Nephron progenitor cell (in vitro differentiated cells): ENCODE data around the gene FGF23.

Source experiments
- DNase-seq: peaks from one replicate; pipeline ENCODE4 v3.0.0; 2021
- H3K27ac Mint-ChIP-seq: 2 replicates; pipeline ENCODE4 v1.8.0; 2021; ENCODE audit warnings: mild to moderate bottlenecking, moderate library complexity, mixed read lengths
- H3K27me3 Mint-ChIP-seq: 2 replicates; pipeline ENCODE4 v1.8.0; 2021; ENCODE audit warnings: mild to moderate bottlenecking, low read depth, mixed read lengths; ENCODE audit not compliant: poor library complexity
- H3K36me3 Mint-ChIP-seq: 2 replicates; pipeline ENCODE4 v1.8.0; 2021; ENCODE audit warnings: low read depth, mixed read lengths
- H3K4me1 Mint-ChIP-seq: 2 replicates; pipeline ENCODE4 v1.8.0; 2021; ENCODE audit warnings: mixed read lengths
- H3K4me3 Mint-ChIP-seq: 2 replicates; pipeline ENCODE4 v1.8.0; 2021; ENCODE audit warnings: mild to moderate bottlenecking, moderate library complexity, mixed read lengths
- H3K9me3 Mint-ChIP-seq: 2 replicates; pipeline ENCODE4 v1.8.0; 2021; ENCODE audit warnings: mild to moderate bottlenecking, moderate library complexity, mixed read lengths
- TF ChIP-seq, protein P1 (sequence below): fragments of 200-600 bp; sonication (generic); IDR thresholded peaks from 2 replicates; pipeline ENCODE4 v1.5.0; 2021; ENCODE audit warnings: antibody characterized with exemption

The FGF23 gene

DNA sequence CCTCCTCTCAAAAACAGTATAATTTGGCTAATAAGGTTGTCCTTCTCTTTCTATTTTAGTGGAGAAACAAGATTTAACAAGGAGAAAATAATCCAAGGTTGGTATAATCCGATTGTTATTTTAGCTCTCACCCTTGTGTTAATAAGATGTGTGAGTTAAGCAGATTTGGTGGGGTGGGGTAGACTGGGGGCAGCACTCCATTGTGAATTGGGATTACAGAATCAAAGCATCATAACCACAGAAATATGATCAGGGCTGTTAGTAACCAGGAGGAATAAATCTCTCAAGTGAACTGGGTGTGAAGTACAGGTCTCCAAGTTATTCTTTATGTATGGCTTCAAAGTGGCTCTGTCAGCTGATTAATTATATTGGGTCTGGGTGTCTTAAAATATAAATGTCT is 48.3 kb downstream of the FGF23 start:
- Mint-ChIP-seq H3K4me3 (no peak overlapping the region), H3K4me1 (no peaks in the 10 kb centered on the region), H3K27ac (no peak overlapping the region), H3K27me3 (no peaks in the 10 kb centered on the region), H3K9me3 (peaks cover 23% of the 10 kb centered on the region), H3K36me3 (peaks cover 60% of the 10 kb centered on the region)
- DNase-seq: no peak
- TF ChIP-seq, protein P1, sequence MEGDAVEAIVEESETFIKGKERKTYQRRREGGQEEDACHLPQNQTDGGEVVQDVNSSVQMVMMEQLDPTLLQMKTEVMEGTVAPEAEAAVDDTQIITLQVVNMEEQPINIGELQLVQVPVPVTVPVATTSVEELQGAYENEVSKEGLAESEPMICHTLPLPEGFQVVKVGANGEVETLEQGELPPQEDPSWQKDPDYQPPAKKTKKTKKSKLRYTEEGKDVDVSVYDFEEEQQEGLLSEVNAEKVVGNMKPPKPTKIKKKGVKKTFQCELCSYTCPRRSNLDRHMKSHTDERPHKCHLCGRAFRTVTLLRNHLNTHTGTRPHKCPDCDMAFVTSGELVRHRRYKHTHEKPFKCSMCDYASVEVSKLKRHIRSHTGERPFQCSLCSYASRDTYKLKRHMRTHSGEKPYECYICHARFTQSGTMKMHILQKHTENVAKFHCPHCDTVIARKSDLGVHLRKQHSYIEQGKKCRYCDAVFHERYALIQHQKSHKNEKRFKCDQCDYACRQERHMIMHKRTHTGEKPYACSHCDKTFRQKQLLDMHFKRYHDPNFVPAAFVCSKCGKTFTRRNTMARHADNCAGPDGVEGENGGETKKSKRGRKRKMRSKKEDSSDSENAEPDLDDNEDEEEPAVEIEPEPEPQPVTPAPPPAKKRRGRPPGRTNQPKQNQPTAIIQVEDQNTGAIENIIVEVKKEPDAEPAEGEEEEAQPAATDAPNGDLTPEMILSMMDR: no peak

DNA sequence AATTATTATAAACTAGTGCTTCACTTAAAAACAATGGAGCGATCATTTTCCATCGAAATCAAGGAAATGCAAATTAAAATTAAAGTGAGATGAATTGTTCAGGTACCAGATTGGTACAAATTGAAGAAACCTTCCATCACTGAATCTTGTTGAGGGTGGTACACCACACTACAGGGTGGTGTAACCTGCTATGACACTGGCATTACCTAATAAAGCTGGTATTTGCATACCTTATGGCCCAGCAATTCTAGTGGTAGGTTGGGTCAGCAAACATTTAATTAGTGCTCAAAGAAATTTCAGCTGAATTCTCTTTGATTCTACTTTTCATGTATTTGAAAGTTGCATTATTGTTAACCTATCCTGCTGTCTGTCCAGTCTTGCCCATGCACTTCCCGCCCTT is 49.3 kb downstream of the FGF23 start:
- Mint-ChIP-seq H3K9me3 (peaks cover 13% of the 10 kb centered on the region), H3K27ac (no peak overlapping the region), H3K4me1 (no peaks in the 10 kb centered on the region), H3K27me3 (no peaks in the 10 kb centered on the region), H3K4me3 (no peak overlapping the region), H3K36me3 (peaks cover 54% of the 10 kb centered on the region)
- TF ChIP-seq, protein P1: no peak
- DNase-seq: no peak

DNA sequence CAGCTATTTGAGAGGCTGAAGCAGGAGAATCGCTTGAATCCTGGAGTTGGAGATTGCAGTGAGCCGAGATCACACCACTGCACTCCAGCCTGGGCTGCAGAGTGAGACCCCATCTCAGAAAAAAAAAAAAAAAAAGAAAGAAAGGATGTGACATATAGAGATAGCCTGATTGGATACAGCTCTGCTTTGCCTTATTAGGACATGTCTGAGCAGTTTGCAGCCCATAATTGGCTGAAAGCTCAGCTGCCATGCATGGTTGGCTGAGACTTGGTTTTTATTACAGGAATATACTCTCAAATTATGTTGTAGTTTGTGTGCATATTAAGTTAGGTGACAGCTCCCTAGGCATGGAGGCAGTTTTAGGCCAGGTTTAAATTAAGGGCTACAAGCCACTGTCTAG is 52.2 kb downstream of the FGF23 start:
- H3K4me3 Mint-ChIP-seq: no peak overlapping the region
- H3K27ac Mint-ChIP-seq: no peak overlapping the region
- DNase-seq: no peak
- TF ChIP-seq, protein P1: no peak
- no peaks in the 10 kb centered on the region for H3K9me3 Mint-ChIP-seq
- H3K36me3 Mint-ChIP-seq: peaks cover 44% of the 10 kb centered on the region
- H3K4me1 Mint-ChIP-seq: peaks cover 5% of the 10 kb centered on the region
- H3K27me3 Mint-ChIP-seq: no peaks in the 10 kb centered on the region

DNA sequence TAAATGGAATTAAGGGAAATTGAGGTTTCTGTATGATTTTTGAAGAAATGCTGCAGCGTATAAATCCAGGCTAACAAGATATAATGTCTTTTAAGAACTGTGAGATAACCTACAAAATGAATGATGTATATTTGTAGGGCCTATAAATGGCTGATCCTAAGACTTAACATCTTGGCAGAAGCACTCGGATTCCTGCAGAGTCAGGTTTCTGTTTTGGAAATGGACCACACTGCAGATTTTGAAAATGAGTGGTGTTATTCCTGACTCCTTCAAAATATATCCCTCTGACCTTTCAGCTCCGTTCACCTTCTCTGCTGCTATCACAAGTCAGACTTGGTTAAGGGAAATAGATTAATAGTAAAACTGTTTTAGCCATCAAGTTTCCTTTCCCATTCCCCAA is 53.5 kb downstream of the FGF23 start:
- H3K27ac Mint-ChIP-seq: no peak overlapping the region
- TF ChIP-seq, protein P1: no peak
- H3K4me1 Mint-ChIP-seq: peaks cover 15% of the 10 kb centered on the region
- H3K9me3 Mint-ChIP-seq: no peaks in the 10 kb centered on the region
- DNase-seq: no peak
- no peak overlapping the region for H3K4me3 Mint-ChIP-seq
- no peaks in the 10 kb centered on the region for H3K27me3 Mint-ChIP-seq
- H3K36me3 Mint-ChIP-seq: peaks cover 40% of the 10 kb centered on the region

DNA sequence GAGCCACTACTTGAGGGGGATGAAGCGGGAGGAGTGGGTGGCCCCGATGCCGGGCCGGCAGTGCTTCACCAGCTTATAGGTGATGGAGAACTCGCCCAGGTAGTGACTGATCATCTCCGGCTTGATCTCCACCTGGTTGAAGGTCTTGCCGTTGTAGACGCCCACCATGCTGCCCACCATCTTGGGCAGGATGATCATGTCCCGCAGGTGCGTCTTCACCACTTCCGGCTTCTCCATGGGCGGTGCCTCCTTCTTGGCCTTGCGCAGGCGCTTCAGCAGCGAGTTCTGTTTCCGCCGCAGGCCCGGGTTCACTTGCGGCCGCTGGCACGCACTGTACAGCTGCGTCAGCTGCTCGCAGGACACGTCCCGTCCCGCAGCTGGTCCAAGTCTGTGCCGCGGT is 55.1 kb downstream of the FGF23 start:
- Mint-ChIP-seq H3K4me3 (no peak overlapping the region), H3K27me3 (no peaks in the 10 kb centered on the region), H3K9me3 (no peaks in the 10 kb centered on the region), H3K36me3 (peaks cover 28% of the 10 kb centered on the region), H3K4me1 (peaks cover 27% of the 10 kb centered on the region), H3K27ac (no peak overlapping the region)
- TF ChIP-seq, protein P1: no peak
- no peak for DNase-seq

DNA sequence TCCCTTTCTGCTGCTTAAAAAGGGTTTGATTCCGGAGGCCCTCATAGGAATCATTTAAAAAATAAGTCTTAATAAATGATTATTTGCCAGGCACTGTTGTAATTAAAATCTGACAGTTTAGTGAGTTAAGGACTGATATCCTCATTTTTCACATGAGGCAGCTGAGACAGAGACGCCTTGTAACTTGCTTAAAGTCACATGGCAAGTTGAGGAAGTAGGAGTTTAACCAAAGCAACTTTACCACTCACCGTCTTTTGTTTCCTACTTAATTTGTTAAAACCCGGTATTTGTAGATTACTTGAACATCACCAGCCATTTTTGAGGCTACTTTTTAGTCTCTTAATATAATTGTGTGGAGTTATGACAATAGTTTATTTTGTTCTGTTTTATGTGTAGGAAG is 56.1 kb downstream of the FGF23 start:
- no peak overlapping the region for H3K4me3 Mint-ChIP-seq
- H3K4me1 Mint-ChIP-seq: peaks cover 28% of the 10 kb centered on the region
- TF ChIP-seq, protein P1: no peak

More for the DNA sequence above, 56.1 kb downstream of the FGF23 start:
- Mint-ChIP-seq H3K27ac (no peak overlapping the region), H3K36me3 (peaks cover 23% of the 10 kb centered on the region), H3K27me3 (no peaks in the 10 kb centered on the region), H3K9me3 (no peaks in the 10 kb centered on the region)
- no peak for DNase-seq
